ENCODE measurements around the gene PLD5.

- TF ChIP-seq CTCF (IDR thresholded peaks at IDR 0.05; ENCODE audit: low read depth, low read length, missing input control) (no peak), TAF1 (conservative IDR thresholded peaks at IDR 0.05) (no peak), MAX (IDR thresholded peaks at IDR 0.05) (no peak), SP1 (IDR thresholded peaks at IDR 0.05) (no peak)
These were observed 327.6 kb downstream of the PLD5 start for GRCh38 chr1:242196914-242197313.

Data from liver (tissue), 3 donors.